HL-60 (cell line): ENCODE measurements around the gene ZNF181.

Source experiments
- DNase-seq, 2 experiments: peaks; one replicate each; pipeline ENCODE4 v3.0.0-alpha.2; 2010 to 2020; ENCODE audit warnings: low read depth in 1 of 2, low spot score in 1 of 2
- H3K27ac ChIP-seq: fragments of 250-450 bp; sonication (Bioruptor Pico); replicated peaks from 2 replicates; pipeline ENCODE4 v1.5.1; 2020; ENCODE audit warnings: mild to moderate bottlenecking, moderate library complexity
- H3K27me3 ChIP-seq: fragments of 250-450 bp; sonication (Bioruptor Pico); 2 replicates; pipeline ENCODE4 v1.5.1; 2021; ENCODE audit warnings: mild to moderate bottlenecking, moderate library complexity; ENCODE audit not compliant: insufficient read depth, poor library complexity, severe bottlenecking
- H3K4me3 ChIP-seq: replicated peaks from 2 replicates; pipeline ENCODE4 v1.5.1; 2011; ENCODE audit warnings: mild to moderate bottlenecking, control low read depth, low read length; ENCODE audit not compliant: insufficient read depth
- CTCF ChIP-seq: IDR thresholded peaks from one replicate; pipeline ENCODE4 v1.5.1; 2011; ENCODE audit warnings: low read length, control low read depth, inconsistent platforms; ENCODE audit not compliant: insufficient read depth
- GABPA ChIP-seq: IDR thresholded peaks from 2 replicates; pipeline ENCODE4 v1.6.1; 2012; ENCODE audit warnings: low read depth
- POLR2AphosphoS5 ChIP-seq: IDR thresholded peaks from 2 replicates; pipeline ENCODE4 v1.6.1; 2012; ENCODE audit warnings: low read depth
- REST ChIP-seq: IDR thresholded peaks from 2 replicates; pipeline ENCODE4 v1.6.1; 2012; ENCODE audit warnings: low read depth; ENCODE audit not compliant: insufficient replicate concordance
- SPI1 ChIP-seq: IDR thresholded peaks from 2 replicates; pipeline ENCODE4 v1.6.1; 2012; ENCODE audit warnings: low read depth, mild to moderate bottlenecking, borderline replicate concordance

Gene ZNF181

GRCh38 chr19:34788074-34788473, 54.0 kb downstream of the ZNF181 start:
- no peak overlapping the region for H3K4me3 ChIP-seq
- no peak overlapping the region for H3K27ac ChIP-seq
- TF ChIP-seq REST (no peak), SPI1 (peak; percentile 88)
- no peak for DNase-seq
- H3K27me3 ChIP-seq = no peaks in the 10 kb centered on the region

- H3K4me3 ChIP-seq = no peak overlapping the region
- TF ChIP-seq CTCF (no peak), REST (no peak), GABPA (no peak), SPI1 (no peak), POLR2AphosphoS5 (no peak)
- no peak overlapping the region for H3K27ac ChIP-seq
- DNase-seq = no peak
- H3K27me3 ChIP-seq = no peaks in the 10 kb centered on the region
Observed at GRCh38 chr19:34793565-34793964, 59.5 kb downstream of the ZNF181 start.

GRCh38 chr19:34794066-34794960, 60.3 kb downstream of the ZNF181 start:
- H3K27ac ChIP-seq = no peak overlapping the region

More at GRCh38 chr19:34794066-34794960, 60.3 kb downstream of the ZNF181 start:
- no peaks in the 10 kb centered on the region for H3K27me3 ChIP-seq
- TF ChIP-seq GABPA (no peak), REST (no peak), SPI1 (no peak), POLR2AphosphoS5 (no peak), CTCF (no peak)
- no peak overlapping the region for H3K4me3 ChIP-seq
- DNase-seq = no peak
